ENCODE results near the gene FADD. TPM values are rescaled to one million over a fixed set of nuclear protein-coding genes. Genes with fewer than 3 reads are reported as not detected.

FADD gene
- total and polyA plus RNA-seq, 2 donors (not counting 3 experiments of a cell fraction or from before 2014, with no cell fraction given): 35.4 to 45.1 TPM

DNA sequence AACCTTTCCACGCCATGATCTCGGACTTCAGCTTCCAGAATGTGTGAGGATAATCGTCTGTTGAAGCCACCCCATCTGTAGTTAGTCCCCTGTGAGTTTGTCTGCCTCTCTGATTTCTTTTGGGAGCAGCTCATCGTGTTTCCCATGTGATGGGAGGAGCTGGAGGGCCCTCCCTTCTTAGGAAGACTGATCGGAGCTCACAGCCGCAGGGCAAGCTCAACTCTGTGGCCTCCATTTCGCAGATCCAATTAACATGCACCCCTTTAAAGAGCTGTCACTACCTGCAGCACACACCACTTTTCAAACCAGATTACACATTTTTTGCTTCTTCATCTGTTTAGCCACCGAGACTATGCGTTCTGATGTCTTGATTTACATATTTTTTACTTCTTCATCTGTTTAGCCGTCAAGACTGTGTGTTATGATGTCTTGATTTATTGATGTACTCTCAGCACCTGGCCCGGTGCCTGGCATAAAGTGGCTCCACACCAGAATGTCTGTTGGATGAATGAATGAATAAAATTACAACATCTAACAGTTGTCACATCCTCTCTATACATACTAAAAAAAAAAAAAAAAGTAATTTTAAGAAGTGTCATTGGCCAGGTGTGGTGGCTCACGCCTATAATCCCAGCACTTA, 52.5 kb downstream of the FADD start:
- FAIRE-seq (no peak), DNase-seq (ENCODE audit: low read depth, low spot score) (no peak)
- intact Hi-C loops (cut with micrococcal nuclease): no loop called here
- no peak overlapping the region for H2AFZ ChIP-seq (ENCODE audit: low read depth, low read length)
- POLR2A ChIA-PET: no interaction called here
- H3K9me1 ChIP-seq (replicated peaks; ENCODE audit: control insufficient read depth, extremely low read depth, insufficient read depth, low read length): no peaks in the 10 kb centered on the region
- H3K27ac ChIP-seq (ENCODE audit: insufficient read depth, low read depth, low read length): no peak overlapping the region
- H3K4me3 ChIP-seq (replicated peaks in 1 of 3; ENCODE audit: insufficient read depth in 1 of 3, low read depth in 1 of 3, low read length in 3 of 3): no peak overlapping the region
- dilution Hi-C loops (cut with MboI; ENCODE audit: extremely low pct_ligation_motif_present, low sequenced_read_pairs): no loop called here
- TF ChIP-seq POLR2A (IDR thresholded peaks at IDR 0.05; ENCODE audit: low read depth, low read length) (no peak), GATA2 (IDR thresholded peaks at IDR 0.05; ENCODE audit: insufficient read depth, insufficient read length, low read depth, low read length) (no peak), POLR2AphosphoS5 (IDR thresholded peaks at IDR 0.05; ENCODE audit: insufficient read depth, low read depth, low read length) (no peak), FOS (IDR thresholded peaks at IDR 0.05; ENCODE audit: borderline replicate concordance, insufficient read depth, low read length) (no peak), MYC (IDR thresholded peaks at IDR 0.05; ENCODE audit: low read depth, low read length) (no peak), EZH2 (IDR thresholded peaks at IDR 0.05; ENCODE audit: borderline replicate concordance, low read depth, low read length, severe bottlenecking) (no peak)
- no TSS peak for BruUV-seq (replicated peaks)
- H3K79me2 ChIP-seq (ENCODE audit: control insufficient read depth, insufficient read depth, low read length): no peaks in the 10 kb centered on the region
- no peaks in the 10 kb centered on the region for H3K36me3 ChIP-seq (ENCODE audit: control insufficient read depth in 2 of 2, extremely low read depth in 1 of 2, insufficient read depth in 2 of 2, low read length in 2 of 2)
- CTCF ChIA-PET: interaction anchor here (1.2 kb wide), 1 partner anchor 12 kb away, joined by 3 read pairs; no protein-coding TSS in a partner anchor
- H3K4me2 ChIP-seq (ENCODE audit: insufficient read depth, low read length): no peak overlapping the region
- no peak overlapping the region for H3K9ac ChIP-seq (replicated peaks; ENCODE audit: extremely low read depth, insufficient read depth, low read length)
- no peaks in the 10 kb centered on the region for H3K4me1 ChIP-seq (ENCODE audit: control insufficient read depth, extremely low read depth, insufficient read depth, low read length)
- H4K20me1 ChIP-seq (replicated peaks; ENCODE audit: control insufficient read depth, extremely low read depth, insufficient read depth, low read length): no peaks in the 10 kb centered on the region
- H3K27me3 ChIP-seq (ENCODE audit: control insufficient read depth in 2 of 2, insufficient read depth in 2 of 2, low read length in 2 of 2): no peaks in the 10 kb centered on the region
- H3K9me3 ChIP-seq (replicated peaks; ENCODE audit: control insufficient read depth, insufficient read depth, low read length): no peaks in the 10 kb centered on the region

Other genes starting within 250 kb of the FADD start
- 0.40 TPM in 1 of 2 replicates, not detected in the other for gene ANO1, start 125.0 kb upstream of the FADD start, total RNA-seq
- 0.03 and 0.08 TPM in 2 replicates for gene ANO1, start 125.0 kb upstream of the FADD start, polyA plus RNA-seq
- 60.7 and 60.9 TPM in 2 replicates for gene PPFIA1, start 67.4 kb downstream of the FADD start, total RNA-seq
- gene PPFIA1, start 67.4 kb downstream of the FADD start, polyA plus RNA-seq: 44.3 and 49.9 TPM in 2 replicates
- 307 and 330 TPM in 2 replicates for gene CTTN, start 195.2 kb downstream of the FADD start, total RNA-seq
- gene CTTN, start 195.2 kb downstream of the FADD start, polyA plus RNA-seq: 148 and 161 TPM in 2 replicates

Data from endothelial cell of umbilical vein (primary cell).